Measurements from ENCODE around the gene PCSK6.

The PCSK6 gene

GRCh38 chr15:101453123-101454120 is 36.1 kb downstream of the PCSK6 start:
- intact Hi-C loops (cut with DNase I), result no loop called here
- DNase-seq, result peak in 1 of 10 donors; percentile 11

GRCh38 chr15:101452572-101452971 is 36.9 kb downstream of the PCSK6 start:
- intact Hi-C loops (cut with DNase I), result no loop called here
- peak in 1 of 10 donors; percentile 15 for DNase-seq

GRCh38 chr15:101451846-101452245 is 37.7 kb downstream of the PCSK6 start:
- intact Hi-C loops (cut with DNase I), result no loop called here
- DNase-seq, result no peak

- intact Hi-C loops (cut with DNase I), result no loop called here
- peak in 5 of 10 donors; percentile 26 to 91 (median 49) for DNase-seq
These were observed 38.2 kb downstream of the PCSK6 start for GRCh38 chr15:101451266-101451799.

DNA sequence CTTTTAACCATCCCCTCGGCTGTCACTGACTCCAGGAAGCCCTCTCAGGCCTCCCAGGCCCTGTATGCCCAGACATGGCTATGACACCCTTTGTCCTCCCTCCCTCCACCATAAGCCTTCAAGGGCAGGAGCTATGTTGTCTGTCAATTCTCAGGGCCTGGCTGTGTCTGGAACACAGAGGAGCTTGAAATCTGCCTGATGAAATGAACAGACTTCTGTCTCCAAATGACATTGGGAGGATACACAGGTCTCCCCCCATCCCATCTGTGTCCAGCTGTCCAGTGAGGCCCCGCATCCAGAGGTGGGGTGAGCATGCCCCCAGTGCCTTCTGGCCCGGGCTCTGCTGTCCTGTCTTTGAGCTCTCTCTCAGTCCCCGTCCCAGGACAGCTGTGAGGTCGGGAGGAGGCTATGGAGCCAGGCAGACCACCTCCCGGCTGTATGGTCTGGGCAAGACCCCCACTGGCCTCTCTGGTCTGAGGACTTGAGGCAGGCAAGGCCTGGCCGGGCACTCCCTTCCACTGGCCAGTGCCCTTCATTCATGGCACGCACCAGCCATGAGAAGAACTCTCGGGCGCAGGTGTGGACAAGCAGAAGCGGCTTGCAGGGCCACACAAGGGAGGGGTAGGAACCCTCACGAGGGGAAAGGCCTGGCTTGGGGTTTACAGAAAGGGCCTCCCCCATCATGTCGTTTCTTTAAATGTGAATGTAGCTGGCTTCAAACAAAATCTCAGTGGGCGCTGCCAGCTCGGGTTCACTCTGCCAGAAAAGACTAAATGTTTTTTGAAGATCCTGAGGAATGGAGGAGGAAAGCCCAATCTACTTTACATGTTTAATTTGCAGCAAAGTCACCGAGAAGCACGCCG is 38.9 kb downstream of the PCSK6 start:
- intact Hi-C loops (cut with DNase I), result no loop called here
- peak in 1 of 10 donors; percentile 14 for DNase-seq

- intact Hi-C loops (cut with DNase I), result no loop called here
- peak in 1 of 10 donors; percentile 14 for DNase-seq
These were observed 39.8 kb downstream of the PCSK6 start for GRCh38 chr15:101449471-101450402.

GRCh38 chr15:101448336-101448735 is 41.2 kb downstream of the PCSK6 start:
- intact Hi-C loops (cut with DNase I), result no loop called here

DNA sequence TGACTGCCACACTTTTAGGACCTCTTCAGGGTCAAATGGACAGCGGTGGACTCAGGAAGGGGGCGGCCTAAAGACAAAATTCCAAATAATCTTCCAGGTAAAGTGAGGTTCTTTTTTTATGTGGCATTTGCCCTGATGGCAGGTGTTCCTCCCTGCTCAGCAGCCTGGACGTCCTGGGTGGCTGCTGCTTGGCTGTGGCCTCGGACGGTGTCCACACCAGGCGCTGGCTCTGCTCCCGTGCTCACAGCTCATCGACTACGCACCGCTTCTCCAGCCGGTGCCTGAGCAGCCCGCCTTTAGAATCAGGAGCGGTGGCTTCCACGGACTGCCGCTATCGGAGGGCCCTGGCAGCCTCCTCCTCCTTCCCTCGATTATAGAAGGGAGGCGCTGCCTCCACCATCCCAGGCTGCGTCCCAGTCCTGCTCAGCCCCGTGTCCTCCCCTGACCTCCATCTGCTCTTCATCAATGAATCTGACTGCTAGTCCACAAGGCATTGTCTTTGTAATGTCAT is 41.9 kb downstream of the PCSK6 start:
- intact Hi-C loops (cut with DNase I), result no loop called here
- peak in 1 of 10 donors; percentile 15 for DNase-seq

More at GRCh38 chr15:101448336-101448735, 41.2 kb downstream of the PCSK6 start:
- DNase-seq, result peak in 1 of 10 donors; percentile 6

DNA sequence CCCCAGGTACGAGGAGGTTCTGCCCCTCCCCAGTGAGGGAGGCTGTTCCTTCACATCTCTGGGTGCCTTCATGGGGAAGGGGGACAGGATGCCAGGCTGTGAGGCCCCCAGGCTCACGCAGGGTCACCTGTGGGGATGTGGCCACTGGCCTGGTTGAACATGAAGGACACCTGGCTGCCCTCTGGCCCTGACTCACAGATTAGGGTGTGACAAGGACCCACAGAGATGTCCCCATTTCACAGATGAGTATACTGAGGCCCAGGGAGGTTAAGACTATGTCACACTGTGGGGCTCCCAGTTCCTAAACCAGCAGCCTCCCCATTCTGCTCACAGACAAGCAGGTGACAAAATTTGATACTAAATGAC is 42.4 kb downstream of the PCSK6 start:
- intact Hi-C loops (cut with DNase I), result no loop called here
- peak in 1 of 10 donors; percentile 4 for DNase-seq

DNA sequence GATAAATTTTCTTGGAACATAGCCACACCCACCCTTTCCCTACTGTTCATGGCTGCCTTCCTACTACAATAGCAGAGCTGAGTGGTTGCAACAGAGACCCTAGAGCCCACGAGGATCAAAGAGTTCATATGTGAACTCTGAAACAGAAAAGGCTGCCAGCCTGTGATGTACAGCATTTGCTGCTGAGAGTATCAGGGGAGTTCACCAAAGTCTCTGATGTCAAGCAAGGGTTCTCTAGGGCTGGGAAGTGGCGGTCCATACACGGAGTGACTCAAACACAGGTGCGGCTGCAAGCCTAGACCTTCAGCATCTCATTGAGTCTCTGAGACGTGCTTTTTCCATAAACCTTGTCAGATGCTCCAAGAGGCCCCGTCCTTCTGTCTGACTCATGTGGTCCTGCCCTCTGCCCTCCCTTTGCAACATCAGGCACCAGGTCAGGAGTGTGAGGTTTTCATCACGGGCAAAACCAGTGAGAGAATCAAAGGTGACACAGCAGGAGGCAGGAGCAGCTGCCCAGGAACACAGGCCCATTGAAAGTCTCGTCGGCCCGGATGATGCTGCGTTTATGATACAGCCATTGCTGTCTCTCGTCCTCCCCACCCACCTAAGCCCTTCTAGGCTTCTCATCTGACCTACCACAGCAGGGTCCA is 42.9 kb downstream of the PCSK6 start:
- intact Hi-C loops (cut with DNase I), result no loop called here
- peak in 1 of 10 donors; percentile 10 for DNase-seq

GRCh38 chr15:101445562-101446517 is 43.7 kb downstream of the PCSK6 start:
- intact Hi-C loops (cut with DNase I), result no loop called here
- peak in 1 of 10 donors; percentile 17 for DNase-seq

GRCh38 chr15:101444807-101445508 is 44.5 kb downstream of the PCSK6 start:
- intact Hi-C loops (cut with DNase I), result no loop called here
- DNase-seq, result peak in 1 of 10 donors; percentile 5

- peak in 1 of 10 donors; percentile 5 for DNase-seq
- intact Hi-C loops (cut with DNase I), result no loop called here
These were observed 45.5 kb downstream of the PCSK6 start for GRCh38 chr15:101444015-101444414.

DNA sequence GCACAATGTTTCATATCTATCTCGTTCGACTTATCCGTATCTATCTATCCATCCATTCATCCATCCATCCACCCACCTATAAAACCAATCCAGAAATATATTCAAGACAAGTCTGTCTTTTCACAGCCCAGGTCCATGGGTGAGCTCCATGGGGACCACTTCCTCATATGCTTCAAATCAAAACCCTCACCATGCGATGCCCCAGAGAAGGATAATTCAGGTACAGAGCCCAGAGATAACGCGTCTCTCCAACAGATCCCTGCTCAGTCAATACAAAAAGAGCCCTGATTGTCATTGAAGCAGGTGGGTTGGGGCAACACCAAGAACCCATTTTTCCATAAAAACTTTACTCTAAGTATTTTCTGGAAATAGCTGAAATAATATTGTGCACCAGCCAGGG is 47.2 kb downstream of the PCSK6 start:
- intact Hi-C loops (cut with DNase I), result no loop called here
- DNase-seq, result no peak

- intact Hi-C loops (cut with DNase I), result no loop called here
- no peak for DNase-seq
These were observed 47.8 kb downstream of the PCSK6 start for GRCh38 chr15:101441696-101442095.

DNA sequence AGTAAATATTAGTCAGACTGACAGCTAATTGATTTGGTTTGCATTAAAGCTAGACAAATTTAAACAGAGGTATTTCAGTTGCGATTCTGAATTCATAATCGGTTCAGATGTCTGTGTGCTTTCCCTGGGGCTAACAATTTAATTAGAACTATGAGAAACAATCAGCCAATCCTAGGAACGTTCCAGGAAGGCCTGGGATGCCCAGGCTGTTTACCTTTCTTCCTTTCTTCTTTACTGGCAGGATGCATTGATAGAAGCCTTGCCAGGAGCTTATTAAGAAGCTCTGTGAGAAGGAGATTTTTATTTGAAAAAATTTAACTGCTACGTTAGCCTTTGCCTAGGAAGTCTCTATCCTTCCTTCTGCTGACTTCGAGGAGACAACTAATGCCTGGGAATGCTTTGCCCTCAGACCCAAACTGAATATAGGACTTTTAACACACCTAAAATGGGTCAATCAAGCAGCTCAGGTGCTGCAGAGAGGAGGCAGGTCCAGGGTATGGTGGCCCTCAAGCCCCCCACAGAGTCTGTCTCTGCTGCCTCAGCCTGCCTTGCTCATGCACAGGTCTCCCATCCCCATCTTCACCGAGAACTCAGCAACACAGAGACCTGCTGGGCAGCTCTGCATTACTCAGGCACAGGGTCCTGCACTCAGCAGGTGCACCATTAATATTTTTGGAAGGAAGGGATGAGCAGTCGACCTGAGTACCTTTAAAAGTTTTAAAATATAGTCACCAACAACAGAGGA is 48.5 kb downstream of the PCSK6 start:
- intact Hi-C loops (cut with DNase I), result no loop called here
- no peak for DNase-seq

Data from posterior cingulate gyrus (tissue), 11 donors.